A549 (cell line): ENCODE data around the gene LIMK2.
"Not testable (repeated sequence)": the region's sequence is repeated elsewhere in the genome, so short reads cannot be mapped to it uniquely, and the experiment has no call there.

Experiments used
- CHD2 ChIP-seq: fragments of 150-350 bp; IDR thresholded peaks from 2 replicates; pipeline ENCODE4 v1.6.1; 2014; ENCODE audit warnings: low read length; ENCODE audit not compliant: partially characterized antibody
- JUN ChIP-seq, 2 experiments: fragments of >200 bp; sonication (Bioruptor Twin); formaldehyde crosslinking; IDR thresholded peaks; 2 replicates in 1 of 2; 3 replicates in 1 of 2; pipeline ENCODE4 v1.6.1; 2016 to 2017
- MYC ChIP-seq: IDR thresholded peaks from 2 replicates; pipeline ENCODE4 v1.6.1; 2012; ENCODE audit warnings: mild to moderate bottlenecking, inconsistent platforms, low read length, improper control_type of control experiment, borderline replicate concordance
- POLR2A ChIP-seq: IDR thresholded peaks from 2 replicates; pipeline ENCODE4 v1.6.1; 2012; ENCODE audit warnings: mild to moderate bottlenecking, low read length
- ZFP36 ChIP-seq: fragments of 450-650 bp; IDR thresholded peaks from 2 replicates; pipeline ENCODE4 v1.6.1; 2014; ENCODE audit warnings: borderline replicate concordance; ENCODE audit not compliant: partially characterized antibody
- TF ChIP-seq, protein P1 (sequence below): fragments of >200 bp; sonication (Bioruptor Twin); formaldehyde crosslinking; IDR thresholded peaks from 3 replicates; pipeline ENCODE4 v1.5.1; 2016

DNA sequence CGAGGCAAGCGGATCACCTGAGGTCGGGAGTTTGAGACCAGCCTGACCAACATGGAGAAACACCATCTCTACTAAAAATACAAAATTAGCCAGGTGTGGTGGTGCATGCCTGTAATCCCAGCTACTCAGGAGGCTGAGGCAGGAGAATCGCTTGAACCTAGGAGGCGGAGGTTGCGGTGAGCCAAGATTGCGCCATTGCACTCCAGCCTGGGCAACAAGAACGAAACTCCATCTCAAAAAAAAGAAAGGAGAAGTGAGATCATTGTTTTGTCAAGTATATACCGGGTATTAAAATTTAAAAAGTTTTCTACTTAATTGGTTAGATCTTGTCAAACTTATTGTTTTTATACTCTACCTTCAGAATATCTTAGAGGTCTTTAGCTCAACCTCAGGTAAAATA is 40.4 kb upstream of the LIMK2 start:
- not testable (repeated sequence) for TF ChIP-seq JUN (IDR thresholded peaks at IDR 0.05); MYC; POLR2A; ZFP36; CHD2
- TF ChIP-seq, protein P1, sequence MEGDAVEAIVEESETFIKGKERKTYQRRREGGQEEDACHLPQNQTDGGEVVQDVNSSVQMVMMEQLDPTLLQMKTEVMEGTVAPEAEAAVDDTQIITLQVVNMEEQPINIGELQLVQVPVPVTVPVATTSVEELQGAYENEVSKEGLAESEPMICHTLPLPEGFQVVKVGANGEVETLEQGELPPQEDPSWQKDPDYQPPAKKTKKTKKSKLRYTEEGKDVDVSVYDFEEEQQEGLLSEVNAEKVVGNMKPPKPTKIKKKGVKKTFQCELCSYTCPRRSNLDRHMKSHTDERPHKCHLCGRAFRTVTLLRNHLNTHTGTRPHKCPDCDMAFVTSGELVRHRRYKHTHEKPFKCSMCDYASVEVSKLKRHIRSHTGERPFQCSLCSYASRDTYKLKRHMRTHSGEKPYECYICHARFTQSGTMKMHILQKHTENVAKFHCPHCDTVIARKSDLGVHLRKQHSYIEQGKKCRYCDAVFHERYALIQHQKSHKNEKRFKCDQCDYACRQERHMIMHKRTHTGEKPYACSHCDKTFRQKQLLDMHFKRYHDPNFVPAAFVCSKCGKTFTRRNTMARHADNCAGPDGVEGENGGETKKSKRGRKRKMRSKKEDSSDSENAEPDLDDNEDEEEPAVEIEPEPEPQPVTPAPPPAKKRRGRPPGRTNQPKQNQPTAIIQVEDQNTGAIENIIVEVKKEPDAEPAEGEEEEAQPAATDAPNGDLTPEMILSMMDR = not testable (repeated sequence)
